Progenitor cell of endocrine pancreas (in vitro differentiated cells): ENCODE data around the gene PANK2. TPM values are rescaled to one million over a fixed set of nuclear protein-coding genes. Genes with fewer than 3 reads are reported as not detected.

Source experiments
- DNase-seq: peaks from one replicate; pipeline ENCODE4 v3.0.0; 2021; ENCODE audit warnings: low spot score; ENCODE audit not compliant: unreplicated experiment
- H3K27ac Mint-ChIP-seq: 2 replicates; pipeline ENCODE4 v1.8.0; 2021; ENCODE audit warnings: mild to moderate bottlenecking, moderate library complexity, mixed read lengths
- H3K27me3 Mint-ChIP-seq: 2 replicates; pipeline ENCODE4 v1.8.0; 2021; ENCODE audit warnings: mixed read lengths
- H3K36me3 Mint-ChIP-seq: 2 replicates; pipeline ENCODE4 v1.8.0; 2022; ENCODE audit warnings: mixed read lengths; ENCODE audit not compliant: insufficient read depth
- H3K4me1 Mint-ChIP-seq: 2 replicates; pipeline ENCODE4 v1.8.0; 2021; ENCODE audit warnings: low read depth, mixed read lengths
- H3K4me3 Mint-ChIP-seq: 2 replicates; pipeline ENCODE4 v1.8.0; 2021; ENCODE audit warnings: low read depth, mild to moderate bottlenecking, moderate library complexity, mixed read lengths
- H3K9me3 Mint-ChIP-seq: 2 replicates; pipeline ENCODE4 v1.8.0; 2021; ENCODE audit warnings: low read depth, mixed read lengths
- total RNA-seq: library from RNA; stranded (reverse); gene quantifications from 2 replicates; pipeline ENCODE4 v1.2.1, GENCODE V29; 2021
- TF ChIP-seq, protein P1 (sequence below): fragments of 200-600 bp; sonication (generic); IDR thresholded peaks from one replicate; pipeline ENCODE4 v1.5.0; 2021; ENCODE audit warnings: antibody characterized with exemption, mild to moderate bottlenecking; ENCODE audit not compliant: unreplicated experiment

Gene PANK2
- total RNA-seq, 1 donor from 2014 or later = 53.8 TPM

DNA sequence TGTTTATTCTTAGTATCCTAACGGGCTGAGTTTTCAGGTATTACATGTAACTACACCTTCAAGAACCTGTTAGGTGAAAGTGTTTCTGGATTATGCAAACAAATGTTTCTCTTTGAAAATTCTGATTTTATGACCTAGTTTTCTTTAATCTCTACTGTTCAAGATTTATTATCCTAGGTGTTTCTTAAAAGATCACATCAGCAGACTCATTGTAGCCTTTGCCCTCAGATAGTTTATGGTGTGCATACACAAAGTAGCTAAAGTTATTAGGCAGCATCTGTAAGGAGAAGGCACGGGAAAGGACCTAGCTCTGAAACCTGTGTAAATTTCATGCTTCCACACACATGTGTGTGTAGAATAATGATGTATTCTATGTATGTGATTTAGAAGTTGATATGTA lies 21.7 kb downstream of the PANK2 start:
- Mint-ChIP-seq H3K27me3 (no peaks in the 10 kb centered on the region), H3K4me3 (no peak overlapping the region), H3K27ac (peak overlapping the region; percentile 31), H3K4me1 (peaks cover 2% of the 10 kb centered on the region), H3K36me3 (peaks cover 37% of the 10 kb centered on the region), H3K9me3 (no peaks in the 10 kb centered on the region)
- TF ChIP-seq, protein P1, sequence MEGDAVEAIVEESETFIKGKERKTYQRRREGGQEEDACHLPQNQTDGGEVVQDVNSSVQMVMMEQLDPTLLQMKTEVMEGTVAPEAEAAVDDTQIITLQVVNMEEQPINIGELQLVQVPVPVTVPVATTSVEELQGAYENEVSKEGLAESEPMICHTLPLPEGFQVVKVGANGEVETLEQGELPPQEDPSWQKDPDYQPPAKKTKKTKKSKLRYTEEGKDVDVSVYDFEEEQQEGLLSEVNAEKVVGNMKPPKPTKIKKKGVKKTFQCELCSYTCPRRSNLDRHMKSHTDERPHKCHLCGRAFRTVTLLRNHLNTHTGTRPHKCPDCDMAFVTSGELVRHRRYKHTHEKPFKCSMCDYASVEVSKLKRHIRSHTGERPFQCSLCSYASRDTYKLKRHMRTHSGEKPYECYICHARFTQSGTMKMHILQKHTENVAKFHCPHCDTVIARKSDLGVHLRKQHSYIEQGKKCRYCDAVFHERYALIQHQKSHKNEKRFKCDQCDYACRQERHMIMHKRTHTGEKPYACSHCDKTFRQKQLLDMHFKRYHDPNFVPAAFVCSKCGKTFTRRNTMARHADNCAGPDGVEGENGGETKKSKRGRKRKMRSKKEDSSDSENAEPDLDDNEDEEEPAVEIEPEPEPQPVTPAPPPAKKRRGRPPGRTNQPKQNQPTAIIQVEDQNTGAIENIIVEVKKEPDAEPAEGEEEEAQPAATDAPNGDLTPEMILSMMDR = no peak
- no peak for DNase-seq

DNA sequence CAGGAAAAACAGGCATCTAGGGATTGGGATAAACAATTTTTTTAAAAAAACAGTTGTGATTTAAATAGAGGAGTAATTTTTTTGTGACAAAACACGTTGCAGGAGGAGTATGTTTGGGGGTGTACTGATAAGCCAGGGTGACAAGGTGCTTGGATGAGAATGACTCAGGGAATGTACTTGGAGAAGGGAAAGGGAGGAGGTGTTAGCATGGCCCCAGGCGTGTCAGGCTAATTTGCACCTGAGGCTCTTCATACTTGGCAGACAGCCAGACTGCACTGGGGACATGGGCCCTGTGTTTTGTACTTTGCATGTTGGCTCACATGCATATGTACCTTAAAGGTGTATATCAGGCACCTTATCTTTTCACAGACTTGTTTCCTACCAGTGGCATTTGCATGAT lies 22.8 kb downstream of the PANK2 start:
- H3K36me3 Mint-ChIP-seq = peaks cover 39% of the 10 kb centered on the region

DNA sequence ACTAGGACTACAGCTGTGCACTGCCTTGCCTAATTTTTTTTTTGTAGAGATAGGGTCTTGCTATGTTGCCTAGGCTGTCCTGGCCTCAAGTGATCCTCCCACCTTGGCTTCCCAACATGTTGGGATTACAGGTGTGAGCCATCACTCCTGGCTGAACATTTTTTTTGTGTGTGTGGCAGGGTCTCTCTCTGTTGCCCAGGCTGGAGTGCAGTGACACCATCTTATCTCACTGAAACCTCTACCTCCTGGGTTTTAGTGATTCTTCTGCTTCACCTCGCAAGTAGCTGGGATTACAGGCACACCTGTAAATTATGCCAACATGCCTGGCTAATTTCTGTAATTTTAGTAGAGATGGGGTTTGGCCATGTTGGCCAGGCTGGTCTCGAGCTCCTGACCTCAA lies 25.3 kb downstream of the PANK2 start:
- Mint-ChIP-seq H3K27me3 (no peaks in the 10 kb centered on the region), H3K36me3 (peaks cover 45% of the 10 kb centered on the region), H3K4me1 (peaks cover 5% of the 10 kb centered on the region), H3K4me3 (no peak overlapping the region), H3K9me3 (no peaks in the 10 kb centered on the region), H3K27ac (peak overlapping the region; percentile 84)
- DNase-seq = no peak
- TF ChIP-seq, protein P1 = no peak

More for the DNA sequence above, 22.8 kb downstream of the PANK2 start:
- Mint-ChIP-seq H3K4me1 (peaks cover 5% of the 10 kb centered on the region), H3K27me3 (no peaks in the 10 kb centered on the region), H3K4me3 (no peak overlapping the region), H3K27ac (no peak overlapping the region), H3K9me3 (no peaks in the 10 kb centered on the region)
- TF ChIP-seq, protein P1 = no peak
- no peak for DNase-seq

DNA sequence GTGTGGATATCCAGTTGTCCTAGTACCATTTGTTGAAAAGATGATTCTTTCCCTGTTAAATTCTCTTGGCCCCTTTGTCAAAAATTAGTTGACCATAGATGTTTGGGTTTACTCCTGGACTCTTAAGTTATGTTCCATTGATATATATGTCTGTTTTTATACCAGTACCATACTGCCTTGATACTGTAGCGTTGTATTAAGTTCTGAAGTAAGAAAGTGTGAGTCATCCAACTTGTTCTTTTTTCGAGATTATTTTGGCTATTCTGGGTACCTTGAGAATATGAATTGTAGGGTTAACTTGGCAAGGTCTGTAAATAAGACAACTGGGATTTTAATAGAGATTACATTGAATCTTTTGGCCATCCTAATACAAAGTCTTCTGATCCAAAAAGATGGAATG lies 26.5 kb downstream of the PANK2 start:
- H3K9me3 Mint-ChIP-seq = no peaks in the 10 kb centered on the region
- peaks cover 5% of the 10 kb centered on the region for H3K4me1 Mint-ChIP-seq
- H3K4me3 Mint-ChIP-seq = no peak overlapping the region
- peaks cover 39% of the 10 kb centered on the region for H3K36me3 Mint-ChIP-seq
- no peak for DNase-seq
- H3K27me3 Mint-ChIP-seq = no peaks in the 10 kb centered on the region
- TF ChIP-seq, protein P1 = no peak
- H3K27ac Mint-ChIP-seq = no peak overlapping the region

DNA sequence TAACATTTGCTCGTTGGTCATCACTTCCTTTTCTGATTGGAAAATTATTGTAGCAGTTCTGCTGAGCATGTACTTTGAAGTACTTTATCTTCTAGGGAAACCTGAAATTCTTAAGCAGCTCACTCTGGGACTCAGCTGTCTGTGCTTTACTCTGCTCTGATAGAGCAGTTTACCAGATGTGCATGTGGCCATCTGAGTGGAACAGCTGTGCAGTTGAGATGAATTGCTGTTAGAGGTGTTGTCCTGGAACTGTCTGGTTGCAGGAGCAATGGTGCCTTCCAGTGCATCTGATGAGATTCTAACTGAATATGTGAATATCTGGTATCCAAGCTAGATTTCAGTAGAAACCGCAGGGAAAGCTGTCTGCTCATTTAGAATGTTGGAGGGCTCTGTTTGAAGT lies 27.2 kb downstream of the PANK2 start:
- Mint-ChIP-seq H3K36me3 (peaks cover 38% of the 10 kb centered on the region), H3K27ac (no peak overlapping the region)

More for the DNA sequence above, 27.2 kb downstream of the PANK2 start:
- Mint-ChIP-seq H3K4me1 (peaks cover 5% of the 10 kb centered on the region), H3K27me3 (no peaks in the 10 kb centered on the region), H3K4me3 (no peak overlapping the region), H3K9me3 (no peaks in the 10 kb centered on the region)
- TF ChIP-seq, protein P1 = no peak
- DNase-seq = no peak
